Peyer's patch (tissue), 4 donors: ENCODE measurements around the gene TCF7L2. TPM values are rescaled to one million over a fixed set of nuclear protein-coding genes. Genes with fewer than 3 reads are reported as not detected.

ENCODE experiments used
- DNase-seq, 3 donors: peaks; one replicate each; pipeline ENCODE4 v3.0.0-alpha.2; 2017 to 2019
- H3K27ac ChIP-seq, 4 donors: fragments of 200-600 bp; sonication (generic); one replicate each; pipeline ENCODE4 v1.5.1; 2016 to 2019
- H3K27me3 ChIP-seq, 2 donors: fragments of 200-600 bp; sonication (generic); one replicate each; pipeline ENCODE4 v1.5.1; 2019
- H3K36me3 ChIP-seq, 3 donors: fragments of 200-600 bp; sonication (generic); one replicate each; pipeline ENCODE4 v1.5.1; 2016 to 2019
- H3K4me1 ChIP-seq, 4 donors: fragments of 200-600 bp; sonication (generic); one replicate each; pipeline ENCODE4 v1.5.1; 2016 to 2019
- H3K4me3 ChIP-seq, 4 donors: fragments of 200-600 bp; sonication (generic); 1 replicate in 3 of 4; 2 replicates in 1 of 4; pipeline ENCODE4 v1.5.1; 2016 to 2019; ENCODE audit warnings: mild to moderate bottlenecking in 1 of 4
- H3K9me3 ChIP-seq, 4 donors: fragments of 200-600 bp; sonication (generic); one replicate each; pipeline ENCODE4 v1.5.1; 2016 to 2019; ENCODE audit warnings: mild to moderate bottlenecking in 1 of 4
- CTCF ChIP-seq, 6 experiments: fragments of 450-650 bp in 4 of 6; fragments of 200-600 bp in 2 of 6; sonication (generic) in 1 of 6; IDR thresholded peaks; one replicate each; pipeline ENCODE4 v1.5.1; 2017 to 2019; ENCODE audit warnings: antibody characterized with exemption in 6 of 6, mild to moderate bottlenecking in 3 of 6, moderate library complexity in 1 of 6
- POLR2A ChIP-seq, 2 donors: fragments of 450-650 bp; IDR thresholded peaks; one replicate each; pipeline ENCODE4 v1.5.1; 2017; ENCODE audit warnings: antibody characterized with exemption in 2 of 2, mild to moderate bottlenecking in 2 of 2, moderate library complexity in 2 of 2
- total RNA-seq, 4 donors: library from RNA; depleted of rRNA; stranded (reverse); fragments of >200 nt; gene quantifications; one replicate each; pipeline ENCODE4 v1.1.0, GENCODE V29; 2016

The TCF7L2 gene
- total RNA-seq, 4 donors from 2014 or later = 72.3 to 148 (median 93.0) TPM

- TF ChIP-seq CTCF (IDR thresholded peaks at IDR 0.05) (no peak), POLR2A (IDR thresholded peaks at IDR 0.05) (no peak)
- no peaks in the 10 kb centered on the region for H3K9me3 ChIP-seq
- no peak for DNase-seq
- H3K36me3 ChIP-seq = no peaks in the 10 kb centered on the region
- peaks cover 0 to 42% (median 3%) of the 10 kb centered on the region in 4 donors for H3K4me1 ChIP-seq
- no peak overlapping the region for H3K4me3 ChIP-seq
- no peaks in the 10 kb centered on the region for H3K27me3 ChIP-seq
- peak overlapping the region in 2 of 4 donors; percentile 2 to 11 for H3K27ac ChIP-seq
Observed at GRCh38 chr10:113028456-113029440, 78.7 kb downstream of the TCF7L2 start.

GRCh38 chr10:113030453-113030852, 80.4 kb downstream of the TCF7L2 start:
- no peak for DNase-seq
- TF ChIP-seq POLR2A (IDR thresholded peaks at IDR 0.05) (no peak), CTCF (IDR thresholded peaks at IDR 0.05) (no peak)
- Histone ChIP-seq H3K4me3 (no peak overlapping the region), H3K27me3 (no peaks in the 10 kb centered on the region), H3K4me1 (peaks cover 0 to 52% (median 3%) of the 10 kb centered on the region in 4 donors), H3K27ac (no peak overlapping the region), H3K36me3 (no peaks in the 10 kb centered on the region), H3K9me3 (no peaks in the 10 kb centered on the region)

GRCh38 chr10:113031147-113031546, 81.1 kb downstream of the TCF7L2 start:
- no peak overlapping the region for H3K4me3 ChIP-seq
- TF ChIP-seq POLR2A (IDR thresholded peaks at IDR 0.05) (no peak), CTCF (IDR thresholded peaks at IDR 0.05) (no peak)
- no peaks in the 10 kb centered on the region for H3K36me3 ChIP-seq
- peaks cover 0 to 55% (median 3%) of the 10 kb centered on the region in 4 donors for H3K4me1 ChIP-seq
- DNase-seq = no peak
- H3K9me3 ChIP-seq = no peaks in the 10 kb centered on the region
- no peaks in the 10 kb centered on the region for H3K27me3 ChIP-seq
- H3K27ac ChIP-seq = no peak overlapping the region

- no peak overlapping the region for H3K4me3 ChIP-seq
- H3K36me3 ChIP-seq = no peaks in the 10 kb centered on the region
- TF ChIP-seq POLR2A (IDR thresholded peaks at IDR 0.05) (no peak), CTCF (IDR thresholded peaks at IDR 0.05) (no peak)
- H3K27me3 ChIP-seq = no peaks in the 10 kb centered on the region
- peaks cover 0 to 28% (median 0%) of the 10 kb centered on the region in 4 donors for H3K4me1 ChIP-seq
- H3K27ac ChIP-seq = no peak overlapping the region
- DNase-seq = no peak
- no peaks in the 10 kb centered on the region for H3K9me3 ChIP-seq
Observed at GRCh38 chr10:113033991-113034390, 83.9 kb downstream of the TCF7L2 start.

- Histone ChIP-seq H3K27ac (peak overlapping the region in 1 of 4 donors; percentile 37), H3K36me3 (peaks cover 0 to 10% (median 0%) of the 10 kb centered on the region in 3 donors), H3K27me3 (no peaks in the 10 kb centered on the region), H3K4me3 (no peak overlapping the region), H3K4me1 (peaks cover 0 to 24% (median 0%) of the 10 kb centered on the region in 4 donors), H3K9me3 (no peaks in the 10 kb centered on the region)
- no peak for TF ChIP-seq CTCF (IDR thresholded peaks at IDR 0.05)
- no peak for TF ChIP-seq POLR2A (IDR thresholded peaks at IDR 0.05)
- no peak for DNase-seq
Observed at GRCh38 chr10:113035732-113036312, 85.8 kb downstream of the TCF7L2 start.
